Measurements from ENCODE around the gene PDZD11.
"Not testable (repeated sequence)": the region's sequence is repeated elsewhere in the genome, so short reads cannot be mapped to it uniquely, and the experiment has no call there.

Gene PDZD11

DNA sequence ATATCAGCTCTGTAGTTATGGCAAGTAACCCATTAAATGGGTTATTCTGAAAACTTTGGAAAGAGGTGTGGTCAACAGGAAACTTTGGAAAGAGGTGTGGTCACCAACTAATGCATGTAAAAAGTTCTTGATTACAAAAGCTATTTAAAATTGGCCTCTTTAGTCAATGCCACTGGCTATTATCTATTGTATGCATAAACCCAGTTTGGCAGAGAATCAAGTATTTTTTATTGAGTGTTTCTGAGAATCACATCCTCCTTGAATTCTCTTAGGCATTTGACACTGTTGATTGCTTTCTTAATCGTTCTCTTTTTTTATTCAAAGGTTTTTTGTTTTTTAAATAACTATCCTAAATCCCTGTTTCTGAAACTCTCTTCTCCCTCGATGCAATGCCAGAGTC is 37.2 kb downstream of the PDZD11 start:
- H3K9me2 ChIP-seq (replicated peaks; ENCODE audit: control insufficient read depth, low read length): no peaks in the 10 kb centered on the region
- no peak overlapping the region for H3K27ac ChIP-seq (ENCODE audit: low read depth, low read length)
- TF ChIP-seq EZH2phosphoT487 (IDR thresholded peaks at IDR 0.05; ENCODE audit: borderline replicate concordance, low read length): no peak
- TF ChIP-seq, protein P1, sequence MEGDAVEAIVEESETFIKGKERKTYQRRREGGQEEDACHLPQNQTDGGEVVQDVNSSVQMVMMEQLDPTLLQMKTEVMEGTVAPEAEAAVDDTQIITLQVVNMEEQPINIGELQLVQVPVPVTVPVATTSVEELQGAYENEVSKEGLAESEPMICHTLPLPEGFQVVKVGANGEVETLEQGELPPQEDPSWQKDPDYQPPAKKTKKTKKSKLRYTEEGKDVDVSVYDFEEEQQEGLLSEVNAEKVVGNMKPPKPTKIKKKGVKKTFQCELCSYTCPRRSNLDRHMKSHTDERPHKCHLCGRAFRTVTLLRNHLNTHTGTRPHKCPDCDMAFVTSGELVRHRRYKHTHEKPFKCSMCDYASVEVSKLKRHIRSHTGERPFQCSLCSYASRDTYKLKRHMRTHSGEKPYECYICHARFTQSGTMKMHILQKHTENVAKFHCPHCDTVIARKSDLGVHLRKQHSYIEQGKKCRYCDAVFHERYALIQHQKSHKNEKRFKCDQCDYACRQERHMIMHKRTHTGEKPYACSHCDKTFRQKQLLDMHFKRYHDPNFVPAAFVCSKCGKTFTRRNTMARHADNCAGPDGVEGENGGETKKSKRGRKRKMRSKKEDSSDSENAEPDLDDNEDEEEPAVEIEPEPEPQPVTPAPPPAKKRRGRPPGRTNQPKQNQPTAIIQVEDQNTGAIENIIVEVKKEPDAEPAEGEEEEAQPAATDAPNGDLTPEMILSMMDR (IDR thresholded peaks at IDR 0.05; ENCODE audit: low read depth, low read length, poor library complexity, severe bottlenecking): no peak
- no peaks in the 10 kb centered on the region for H4K20me1 ChIP-seq (ENCODE audit: control insufficient read depth, insufficient read depth, low read depth, low read length)
- H3K36me3 ChIP-seq (ENCODE audit: control insufficient read depth, low read length): no peaks in the 10 kb centered on the region
- no peaks in the 10 kb centered on the region for H3K4me1 ChIP-seq (ENCODE audit: control insufficient read depth, low read length)
- no peaks in the 10 kb centered on the region for H3K9me3 ChIP-seq (ENCODE audit: control insufficient read depth, insufficient read depth, low read length)
- H3K4me3 ChIP-seq (ENCODE audit: low read length): no peak overlapping the region
- no peaks in the 10 kb centered on the region for H3F3A ChIP-seq (ENCODE audit: control insufficient read depth, insufficient read depth)
- no peaks in the 10 kb centered on the region for H3K27me3 ChIP-seq (ENCODE audit: control insufficient read depth, low read length)
- no peaks in the 10 kb centered on the region for H3K79me2 ChIP-seq (ENCODE audit: control insufficient read depth, low read length)
- H3K4me2 ChIP-seq (ENCODE audit: low read length): no peak overlapping the region

DNA sequence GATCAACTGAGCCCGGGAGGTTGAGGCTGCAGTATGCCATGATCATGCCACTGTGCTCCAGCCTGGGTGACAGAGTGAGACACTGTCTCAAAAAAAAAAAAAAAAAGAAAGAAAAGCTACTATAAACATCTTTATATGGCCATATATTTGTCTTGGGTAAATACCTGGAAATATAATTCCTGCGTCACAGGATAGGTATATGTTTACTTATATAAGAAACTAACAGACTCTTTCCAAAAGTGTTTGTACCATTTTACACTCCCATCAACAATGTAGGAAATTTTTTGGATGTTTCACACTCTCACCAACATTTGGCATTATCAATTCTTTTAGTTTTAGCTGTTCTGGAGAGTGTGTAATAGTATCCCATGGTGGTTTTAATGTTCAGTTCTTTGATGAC is 42.5 kb downstream of the PDZD11 start:
- no peaks in the 10 kb centered on the region for H3F3A ChIP-seq (ENCODE audit: control insufficient read depth, insufficient read depth)
- H3K27me3 ChIP-seq (ENCODE audit: control insufficient read depth, low read length): no peaks in the 10 kb centered on the region
- no peaks in the 10 kb centered on the region for H3K36me3 ChIP-seq (ENCODE audit: control insufficient read depth, low read length)
- H3K4me1 ChIP-seq (ENCODE audit: control insufficient read depth, low read length): no peaks in the 10 kb centered on the region
- no peak overlapping the region for H3K4me2 ChIP-seq (ENCODE audit: low read length)
- no peaks in the 10 kb centered on the region for H3K79me2 ChIP-seq (ENCODE audit: control insufficient read depth, low read length)
- H3K27ac ChIP-seq (ENCODE audit: low read depth, low read length): no peak overlapping the region
- no peak overlapping the region for H3K4me3 ChIP-seq (ENCODE audit: low read length)
- H4K20me1 ChIP-seq (ENCODE audit: control insufficient read depth, insufficient read depth, low read depth, low read length): no peaks in the 10 kb centered on the region
- no peak for TF ChIP-seq EZH2phosphoT487 (IDR thresholded peaks at IDR 0.05; ENCODE audit: borderline replicate concordance, low read length)
- TF ChIP-seq, protein P1 (IDR thresholded peaks at IDR 0.05; ENCODE audit: low read depth, low read length, poor library complexity, severe bottlenecking): no peak
- H3K9me2 ChIP-seq (replicated peaks; ENCODE audit: control insufficient read depth, low read length): no peaks in the 10 kb centered on the region
- no peaks in the 10 kb centered on the region for H3K9me3 ChIP-seq (ENCODE audit: control insufficient read depth, insufficient read depth, low read length)

DNA sequence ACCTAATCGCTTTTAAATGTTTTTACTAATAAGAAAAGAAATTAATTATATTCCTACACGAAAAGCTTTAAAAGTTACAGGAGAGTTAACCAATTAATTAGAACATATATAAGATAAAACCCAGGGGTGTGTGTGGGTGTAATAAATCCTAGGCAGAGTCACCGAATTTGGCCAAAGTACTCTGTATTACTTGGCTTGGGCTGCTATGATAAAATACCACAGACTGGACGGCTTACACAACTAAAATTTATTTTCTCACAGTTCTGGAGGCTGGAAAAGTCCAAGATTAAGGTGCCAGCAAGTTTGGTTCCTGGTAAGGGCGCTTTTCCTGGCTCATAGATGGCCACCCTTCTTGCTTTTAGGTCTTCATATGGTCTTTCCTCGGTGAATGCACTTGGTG is 44.8 kb downstream of the PDZD11 start:
- no peak for TF ChIP-seq EZH2phosphoT487 (IDR thresholded peaks at IDR 0.05; ENCODE audit: borderline replicate concordance, low read length)
- TF ChIP-seq, protein P1 (IDR thresholded peaks at IDR 0.05; ENCODE audit: low read depth, low read length, poor library complexity, severe bottlenecking): no peak
- Histone ChIP-seq H3K27me3 (ENCODE audit: control insufficient read depth, low read length) (no peaks in the 10 kb centered on the region), H3K79me2 (ENCODE audit: control insufficient read depth, low read length) (no peaks in the 10 kb centered on the region), H3K4me2 (ENCODE audit: low read length) (no peak overlapping the region), H3K4me1 (ENCODE audit: control insufficient read depth, low read length) (no peaks in the 10 kb centered on the region), H3K9me3 (ENCODE audit: control insufficient read depth, insufficient read depth, low read length) (no peaks in the 10 kb centered on the region), H3K27ac (ENCODE audit: low read depth, low read length) (no peak overlapping the region), H3K4me3 (ENCODE audit: low read length) (no peak overlapping the region), H3F3A (ENCODE audit: control insufficient read depth, insufficient read depth) (no peaks in the 10 kb centered on the region), H3K9me2 (replicated peaks; ENCODE audit: control insufficient read depth, low read length) (no peaks in the 10 kb centered on the region), H4K20me1 (ENCODE audit: control insufficient read depth, insufficient read depth, low read depth, low read length) (no peaks in the 10 kb centered on the region), H3K36me3 (ENCODE audit: control insufficient read depth, low read length) (no peaks in the 10 kb centered on the region)

DNA sequence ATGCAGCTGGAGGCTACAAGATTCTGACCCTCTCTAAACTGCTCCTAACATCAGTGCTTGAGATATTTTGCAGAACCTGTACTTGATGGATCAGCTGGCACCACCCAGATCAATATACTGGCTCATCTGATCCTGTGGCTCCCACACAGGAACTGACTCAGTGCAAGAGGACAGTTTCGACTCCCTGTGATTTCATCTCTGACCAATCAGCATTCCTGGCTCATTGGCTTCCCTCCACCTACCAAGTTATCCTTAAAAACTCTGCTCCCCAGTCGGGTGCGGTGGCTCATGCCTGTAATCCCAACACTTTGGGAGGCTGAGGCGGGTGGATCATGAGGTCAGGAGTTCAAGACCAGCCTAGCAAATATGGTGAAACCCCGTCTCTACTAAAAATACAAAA is 46.1 kb downstream of the PDZD11 start:
- H3K4me2 ChIP-seq (ENCODE audit: low read length); H3K27ac ChIP-seq (ENCODE audit: low read depth, low read length); H3K36me3 ChIP-seq (ENCODE audit: control insufficient read depth, low read length); H3K4me1 ChIP-seq (ENCODE audit: control insufficient read depth, low read length); H3K27me3 ChIP-seq (ENCODE audit: control insufficient read depth, low read length); H3F3A ChIP-seq (ENCODE audit: control insufficient read depth, insufficient read depth); H3K9me2 ChIP-seq (replicated peaks; ENCODE audit: control insufficient read depth, low read length); H4K20me1 ChIP-seq (ENCODE audit: control insufficient read depth, insufficient read depth, low read depth, low read length); H3K79me2 ChIP-seq (ENCODE audit: control insufficient read depth, low read length); H3K9me3 ChIP-seq (ENCODE audit: control insufficient read depth, insufficient read depth, low read length); H3K4me3 ChIP-seq (ENCODE audit: low read length): not testable (repeated sequence)

Data from DOHH2 (cell line).